IPS-18a (cell line): ENCODE data around the gene SEZ6L.
"Not testable (repeated sequence)": the region's sequence is repeated elsewhere in the genome, so short reads cannot be mapped to it uniquely, and the experiment has no call there.

Experiments used
- H3K27ac ChIP-seq: one replicate; pipeline ENCODE4 v1.5.1; 2013; ENCODE audit warnings: low read length
- H3K27me3 ChIP-seq: one replicate; pipeline ENCODE4 v1.6.1; 2013; ENCODE audit warnings: mild to moderate bottlenecking, low read length; ENCODE audit not compliant: control insufficient read depth, insufficient read depth
- H3K36me3 ChIP-seq: one replicate; pipeline ENCODE4 v1.6.1; 2013; ENCODE audit warnings: low read depth, low read length; ENCODE audit not compliant: control insufficient read depth
- H3K4me1 ChIP-seq: one replicate; pipeline ENCODE4 v1.6.1; 2013; ENCODE audit warnings: low read depth, low read length; ENCODE audit not compliant: control insufficient read depth
- H3K4me3 ChIP-seq: one replicate; pipeline ENCODE4 v1.5.1; 2013; ENCODE audit warnings: low read length
- H3K9ac ChIP-seq: one replicate; pipeline ENCODE4 v1.6.1; 2013; ENCODE audit warnings: mild to moderate bottlenecking, low read length, moderate library complexity
- H3K9me3 ChIP-seq: one replicate; pipeline ENCODE4 v1.6.1; 2013; ENCODE audit warnings: low read depth, low read length; ENCODE audit not compliant: control insufficient read depth

Gene SEZ6L

DNA sequence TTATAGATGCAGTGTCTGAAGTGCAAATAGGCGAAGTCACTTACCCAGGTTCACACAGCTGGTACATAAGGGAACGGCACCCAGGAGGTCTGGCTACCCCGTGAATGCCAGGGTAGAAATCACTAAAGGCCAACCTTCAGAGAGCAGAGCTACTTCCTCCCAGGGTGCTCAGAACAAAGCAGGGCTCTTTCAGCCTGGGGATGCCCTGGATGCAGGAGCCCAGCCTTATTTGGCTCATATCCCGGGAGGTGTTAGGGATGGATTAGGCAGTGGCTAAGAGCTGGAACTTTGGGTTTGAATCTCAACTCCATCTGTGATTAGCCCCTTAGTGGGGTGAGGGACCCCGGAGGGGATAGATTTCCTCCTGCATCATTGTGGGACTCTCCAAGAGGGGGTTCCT lies 226.7 kb downstream of the SEZ6L start:
- no peak overlapping the region for H3K4me3 ChIP-seq
- H3K9ac ChIP-seq: no peak overlapping the region
- H3K9me3 ChIP-seq: no peaks in the 10 kb centered on the region
- H3K4me1 ChIP-seq: peaks cover 15% of the 10 kb centered on the region
- no peaks in the 10 kb centered on the region for H3K36me3 ChIP-seq
- no peak overlapping the region for H3K27ac ChIP-seq
- H3K27me3 ChIP-seq: no peaks in the 10 kb centered on the region

DNA sequence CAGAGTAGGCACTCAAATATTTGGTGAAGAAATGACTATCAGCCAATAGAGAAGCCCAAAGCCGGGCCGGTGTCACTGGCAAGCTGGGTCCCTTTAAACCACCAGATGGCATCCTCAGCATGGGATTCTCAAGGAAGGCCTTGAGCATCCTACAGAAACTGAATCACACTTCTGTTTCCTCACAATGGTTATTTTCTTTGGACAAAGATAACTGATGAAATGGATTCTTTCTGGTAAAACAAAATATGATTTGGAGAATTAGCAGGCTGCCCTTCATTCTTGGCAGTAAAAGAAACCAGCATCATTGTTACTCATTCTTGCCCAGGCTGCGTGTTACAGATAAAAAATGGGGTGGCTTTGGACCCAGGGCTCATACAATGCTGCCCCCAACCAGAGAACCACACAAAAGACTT lies 229.5 kb downstream of the SEZ6L start:
- Histone ChIP-seq H3K4me1 (peaks cover 15% of the 10 kb centered on the region), H3K9me3 (no peaks in the 10 kb centered on the region), H3K27me3 (no peaks in the 10 kb centered on the region), H3K9ac (no peak overlapping the region), H3K36me3 (no peaks in the 10 kb centered on the region), H3K27ac (no peak overlapping the region), H3K4me3 (no peak overlapping the region)

DNA sequence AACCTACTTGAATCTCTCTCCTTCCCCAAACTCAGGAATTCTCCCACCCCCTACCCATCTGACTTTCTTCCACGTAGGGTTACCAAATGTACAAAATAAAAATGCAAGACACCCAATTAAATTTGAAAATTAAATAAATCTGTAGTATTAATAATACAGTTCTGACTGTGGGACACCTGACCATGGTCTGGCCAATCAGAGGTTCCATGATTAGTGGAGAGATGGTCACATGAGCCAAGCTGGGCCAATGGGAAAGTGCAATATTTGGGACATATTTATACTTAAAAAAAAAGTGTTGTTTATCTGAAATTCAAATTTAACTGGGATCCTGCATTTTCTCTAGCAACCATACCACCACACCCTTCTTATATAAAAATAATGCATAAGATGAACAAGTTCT lies 230.0 kb downstream of the SEZ6L start:
- Histone ChIP-seq H3K36me3 (no peaks in the 10 kb centered on the region), H3K27me3 (no peaks in the 10 kb centered on the region), H3K27ac (no peak overlapping the region), H3K4me1 (peaks cover 15% of the 10 kb centered on the region), H3K9me3 (no peaks in the 10 kb centered on the region), H3K9ac (no peak overlapping the region), H3K4me3 (no peak overlapping the region)

DNA sequence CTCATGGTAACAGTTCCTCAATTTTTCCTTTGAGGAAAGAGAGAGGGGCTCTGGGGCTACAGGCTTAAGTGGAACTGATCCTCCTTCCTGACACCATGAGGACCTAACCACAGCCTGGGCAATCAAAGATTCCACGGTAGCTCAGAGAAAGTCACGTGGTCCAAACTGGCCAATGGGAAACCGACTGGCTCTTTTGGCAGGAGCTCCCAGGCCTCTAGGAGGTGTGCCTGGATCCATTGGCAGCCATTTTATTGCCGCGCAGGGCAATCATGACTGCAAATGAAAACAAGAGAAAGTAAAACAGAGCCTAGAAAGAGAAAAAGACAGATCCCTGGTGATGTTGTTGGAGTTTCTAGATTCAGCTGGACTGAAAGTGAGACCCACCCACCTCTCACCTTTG lies 232.5 kb downstream of the SEZ6L start:
- Histone ChIP-seq H3K27ac (no peak overlapping the region), H3K4me1 (peaks cover 13% of the 10 kb centered on the region), H3K36me3 (no peaks in the 10 kb centered on the region), H3K9ac (no peak overlapping the region), H3K4me3 (no peak overlapping the region), H3K27me3 (no peaks in the 10 kb centered on the region), H3K9me3 (no peaks in the 10 kb centered on the region)

DNA sequence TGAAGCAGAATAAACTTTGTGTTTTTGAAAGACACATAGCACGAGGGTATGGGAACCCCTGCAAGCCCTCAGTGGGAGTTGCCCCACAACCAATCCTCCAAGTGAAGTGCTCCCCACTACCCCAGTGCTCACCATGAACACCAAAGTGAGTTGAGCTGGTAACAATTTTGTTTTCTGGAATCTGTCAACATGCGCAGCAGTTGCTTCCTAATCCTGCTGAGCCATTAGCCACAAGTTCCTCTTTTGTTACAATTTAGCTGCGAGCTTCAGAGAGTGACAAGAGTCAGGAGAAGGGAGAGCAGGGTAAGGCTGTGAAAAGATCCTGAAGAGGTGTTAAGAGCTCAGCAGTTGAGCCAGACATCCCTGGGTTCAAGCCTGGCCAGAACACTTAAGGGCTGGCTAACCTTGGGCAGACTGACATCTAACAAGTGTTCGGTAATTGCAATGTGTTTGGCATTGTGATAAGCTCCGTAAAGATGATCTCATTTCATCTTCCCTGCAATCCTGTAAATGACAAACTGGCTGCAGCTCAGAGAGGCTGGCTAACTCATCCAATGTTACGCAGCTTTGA lies 235.7 kb downstream of the SEZ6L start:
- Histone ChIP-seq H3K27me3 (no peaks in the 10 kb centered on the region), H3K4me1 (peaks cover 13% of the 10 kb centered on the region), H3K36me3 (no peaks in the 10 kb centered on the region), H3K9ac (no peak overlapping the region), H3K9me3 (no peaks in the 10 kb centered on the region), H3K4me3 (no peak overlapping the region), H3K27ac (no peak overlapping the region)

DNA sequence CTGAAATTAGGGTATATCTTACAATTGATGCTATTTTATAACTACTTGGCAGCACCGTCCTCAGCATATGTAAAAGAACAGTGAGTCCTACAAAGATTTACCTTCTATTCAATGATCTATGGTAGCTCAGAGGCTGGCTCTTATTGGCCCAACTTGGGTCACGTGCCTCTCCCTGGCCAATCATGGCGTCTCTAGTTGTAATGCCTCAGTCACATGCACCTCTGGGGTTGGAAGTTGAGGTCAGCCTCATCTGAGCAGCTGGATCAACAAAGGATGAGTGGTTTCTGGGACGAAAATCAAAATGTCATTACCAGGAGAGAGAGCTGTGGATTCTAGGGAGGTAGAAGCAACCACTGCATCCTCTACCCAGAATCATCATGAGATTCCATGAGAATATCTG lies 236.9 kb downstream of the SEZ6L start:
- H3K27me3 ChIP-seq: no peaks in the 10 kb centered on the region
- H3K4me1 ChIP-seq: peaks cover 13% of the 10 kb centered on the region
- H3K36me3 ChIP-seq: no peaks in the 10 kb centered on the region
- no peak overlapping the region for H3K9ac ChIP-seq
- H3K4me3 ChIP-seq: no peak overlapping the region
- H3K27ac ChIP-seq: no peak overlapping the region
- no peaks in the 10 kb centered on the region for H3K9me3 ChIP-seq

DNA sequence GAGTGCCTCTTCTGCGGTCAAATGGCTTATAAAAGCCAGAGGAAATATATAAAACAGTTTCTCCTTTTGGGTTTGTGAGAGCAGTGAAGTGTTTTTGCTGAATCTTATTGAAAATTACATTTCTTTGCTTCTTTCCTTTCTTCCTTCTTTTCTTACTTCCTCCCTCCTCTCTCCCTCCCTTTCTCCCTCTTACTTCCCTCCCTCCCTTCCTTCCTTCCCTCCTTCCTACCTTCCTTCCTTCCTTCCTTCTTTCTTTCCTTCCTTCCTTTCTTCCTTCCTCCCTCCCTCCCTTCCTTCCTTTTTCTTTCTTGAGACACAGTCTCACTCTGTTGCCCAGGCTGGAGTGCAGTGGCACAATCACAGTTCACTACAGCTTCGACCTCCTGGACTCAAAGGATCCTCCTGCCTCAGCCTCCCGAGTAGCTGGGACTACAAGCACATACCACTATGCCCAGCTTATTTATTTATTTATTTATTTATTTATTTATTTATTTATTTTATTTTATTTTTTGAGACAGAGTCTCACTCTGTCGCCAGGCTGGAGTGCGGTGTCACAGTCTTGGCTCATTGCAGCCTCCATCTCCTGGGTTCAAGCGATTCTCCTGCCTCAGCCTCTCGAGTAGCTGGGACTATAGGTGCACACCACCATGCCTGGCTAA lies 239.4 kb downstream of the SEZ6L start:
- H3K27me3 ChIP-seq, H3K9me3 ChIP-seq, H3K9ac ChIP-seq, H3K36me3 ChIP-seq, H3K27ac ChIP-seq, H3K4me3 ChIP-seq: not testable (repeated sequence)
- H3K4me1 ChIP-seq: peaks cover 13% of the 10 kb centered on the region

DNA sequence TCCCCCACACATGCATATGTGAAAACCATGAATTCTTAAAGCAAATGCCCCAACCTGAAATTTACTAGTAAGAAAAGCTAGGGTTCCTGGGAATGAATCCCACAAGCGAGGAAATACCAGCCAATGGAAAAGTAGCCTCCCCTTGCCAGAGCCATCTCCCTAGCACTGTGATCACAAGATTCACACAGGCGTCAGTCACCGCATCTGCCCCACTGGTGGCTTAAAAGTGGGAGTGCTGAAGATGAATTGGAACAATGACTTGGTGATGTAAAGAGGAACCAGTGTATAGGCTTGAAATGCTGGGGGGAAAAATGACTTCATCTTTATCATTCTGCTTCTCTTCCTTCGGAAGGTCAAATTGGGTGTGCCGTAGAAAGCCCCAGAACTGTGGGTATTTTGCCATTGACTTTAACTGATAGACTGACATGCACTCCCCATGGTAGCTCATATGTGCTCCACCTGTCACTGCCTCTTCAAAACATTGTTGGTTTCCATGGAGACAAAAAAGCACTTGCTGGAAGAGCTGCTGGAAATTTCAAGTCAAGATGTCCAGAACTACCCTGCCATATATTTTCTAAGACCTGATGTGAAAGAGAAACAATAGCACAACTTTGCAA lies 240.6 kb downstream of the SEZ6L start:
- Histone ChIP-seq H3K4me1 (peaks cover 8% of the 10 kb centered on the region), H3K27ac (no peak overlapping the region), H3K9me3 (no peaks in the 10 kb centered on the region), H3K9ac (no peak overlapping the region), H3K27me3 (no peaks in the 10 kb centered on the region), H3K4me3 (no peak overlapping the region), H3K36me3 (no peaks in the 10 kb centered on the region)

DNA sequence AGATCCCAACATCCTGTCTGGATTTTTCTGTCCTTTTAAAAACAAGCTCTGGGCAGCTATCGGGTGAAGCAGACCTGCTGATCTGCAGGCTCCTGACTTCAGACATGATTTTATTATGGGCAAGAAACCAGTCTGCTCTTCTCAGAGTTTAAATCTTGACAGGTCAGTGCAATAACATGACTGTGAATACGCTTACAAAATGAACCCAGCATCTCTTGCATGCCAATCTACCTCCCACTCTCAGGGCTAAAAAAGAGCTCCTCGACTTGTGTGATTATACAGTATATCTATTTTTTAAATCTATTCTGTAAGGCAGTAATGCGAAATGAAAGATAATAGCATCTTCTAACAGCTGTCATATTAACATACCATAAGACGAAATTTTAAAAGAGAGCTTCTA lies 241.1 kb downstream of the SEZ6L start:
- Histone ChIP-seq H3K4me1 (peaks cover 2% of the 10 kb centered on the region), H3K27ac (no peak overlapping the region), H3K9ac (no peak overlapping the region), H3K36me3 (no peaks in the 10 kb centered on the region), H3K9me3 (no peaks in the 10 kb centered on the region), H3K27me3 (no peaks in the 10 kb centered on the region), H3K4me3 (no peak overlapping the region)

DNA sequence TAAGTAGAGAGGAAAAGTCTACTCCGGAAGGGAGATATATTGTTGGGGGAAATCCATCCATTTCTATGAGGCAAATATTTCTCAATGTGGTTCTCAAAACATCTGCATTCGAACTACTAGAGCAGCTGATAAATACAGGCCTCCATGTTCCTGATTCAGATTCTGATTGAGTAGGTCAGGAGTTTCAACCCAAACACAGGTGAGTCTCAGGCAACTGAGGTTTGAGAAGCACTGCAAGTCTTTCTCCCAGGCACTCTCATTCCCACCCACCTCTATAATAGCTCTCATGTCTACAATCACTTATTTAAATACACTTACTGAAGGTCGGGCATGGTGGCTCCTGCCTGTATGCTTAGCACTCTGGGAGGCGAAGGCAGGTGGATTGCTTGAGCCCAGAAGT lies 245.1 kb downstream of the SEZ6L start:
- no peak overlapping the region for H3K27ac ChIP-seq
- no peak overlapping the region for H3K9ac ChIP-seq
- no peaks in the 10 kb centered on the region for H3K36me3 ChIP-seq
- peaks cover 3% of the 10 kb centered on the region for H3K4me1 ChIP-seq
- no peaks in the 10 kb centered on the region for H3K27me3 ChIP-seq
- no peaks in the 10 kb centered on the region for H3K9me3 ChIP-seq
- H3K4me3 ChIP-seq: no peak overlapping the region

DNA sequence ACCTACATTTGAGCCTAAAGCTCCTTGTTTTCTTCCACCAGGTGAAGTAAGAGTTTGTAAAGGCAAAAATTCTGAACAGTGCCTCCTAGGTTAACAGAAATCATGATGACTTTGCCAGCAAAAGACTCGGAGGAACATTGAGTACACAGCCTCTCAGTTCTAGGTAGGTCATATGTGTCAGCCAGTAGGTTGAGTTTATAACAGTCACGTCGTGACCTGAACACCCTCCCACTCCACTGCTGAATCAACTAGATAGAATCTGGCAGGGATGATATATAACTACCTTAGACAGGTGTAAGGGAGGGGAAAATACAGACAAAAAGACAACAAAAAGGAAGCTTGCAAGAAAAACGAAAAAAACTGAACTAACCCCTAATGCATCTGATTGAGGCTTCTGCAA lies 247.0 kb downstream of the SEZ6L start:
- Histone ChIP-seq H3K9me3 (no peaks in the 10 kb centered on the region), H3K36me3 (no peaks in the 10 kb centered on the region), H3K9ac (no peak overlapping the region), H3K27me3 (no peaks in the 10 kb centered on the region), H3K4me1 (peaks cover 3% of the 10 kb centered on the region), H3K27ac (no peak overlapping the region), H3K4me3 (no peak overlapping the region)

DNA sequence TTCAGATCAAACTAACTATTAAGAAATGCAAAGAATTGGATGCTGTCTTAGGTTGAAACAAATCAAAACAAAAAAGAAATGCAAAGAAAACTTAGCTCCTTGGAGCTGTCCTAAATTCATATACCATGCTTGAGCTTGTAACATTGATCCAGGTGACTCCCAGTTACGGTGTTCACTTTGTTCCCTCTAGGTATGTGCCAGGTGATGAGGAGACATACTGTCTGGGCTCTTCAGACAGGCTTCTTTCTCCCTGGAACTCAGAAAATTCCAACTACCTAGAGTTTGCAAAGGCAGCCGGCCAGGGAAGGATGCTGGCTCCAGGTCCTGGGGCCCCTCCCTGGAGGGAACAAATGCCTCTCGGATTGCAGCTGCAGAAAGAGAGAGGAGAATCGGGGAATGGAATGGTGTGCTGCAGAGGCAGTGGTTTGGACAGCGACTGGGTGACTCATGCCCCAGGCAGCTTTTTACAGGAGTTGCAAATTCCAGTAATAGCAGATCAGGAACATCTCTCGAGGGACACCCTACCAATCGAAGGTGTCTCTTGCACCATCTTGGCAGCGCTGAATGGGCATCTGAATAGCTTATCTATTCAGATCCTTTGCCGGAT lies 247.5 kb downstream of the SEZ6L start:
- no peaks in the 10 kb centered on the region for H3K36me3 ChIP-seq
- H3K27me3 ChIP-seq: no peaks in the 10 kb centered on the region
- H3K9ac ChIP-seq: no peak overlapping the region
- H3K4me1 ChIP-seq: peaks cover 3% of the 10 kb centered on the region
- H3K4me3 ChIP-seq: no peak overlapping the region
- no peaks in the 10 kb centered on the region for H3K9me3 ChIP-seq
- no peak overlapping the region for H3K27ac ChIP-seq
